GM18907 (cell line): ENCODE results near the gene PRR30.
"Not testable (repeated sequence)": the region's sequence is repeated elsewhere in the genome, so short reads cannot be mapped to it uniquely, and the experiment has no call there.

Experiments used
- ATAC-seq: cut with Tn5 transposase; IDR thresholded peaks from one replicate; pipeline ENCODE4 v1.9.1; 2021; ENCODE audit warnings: mild to moderate bottlenecking, moderate library complexity; ENCODE audit not compliant: unreplicated experiment

The PRR30 gene

GRCh38 chr2:27130396-27130795, 8.8 kb downstream of the PRR30 start:
- no peak for ATAC-seq

- no peak for ATAC-seq
Observed at GRCh38 chr2:27128668-27129571, 10.3 kb downstream of the PRR30 start.

GRCh38 chr2:27127883-27128667, 11.1 kb downstream of the PRR30 start:
- ATAC-seq = no peak

- ATAC-seq = no peak
Observed at GRCh38 chr2:27126252-27126710, 12.9 kb downstream of the PRR30 start.

GRCh38 chr2:27125104-27125503, 14.1 kb downstream of the PRR30 start:
- no peak for ATAC-seq

- ATAC-seq = no peak
Observed at GRCh38 chr2:27123302-27124150, 15.7 kb downstream of the PRR30 start, which contains the start of gene ABHD1. Gene ABHD1 (plus strand): TSS chr2:27123815. CDS start chr2:27123949, 134 bp downstream.

GRCh38 chr2:27122791-27123190, 16.4 kb downstream of the PRR30 start:
- no peak for ATAC-seq

GRCh38 chr2:27121906-27122305, 17.3 kb downstream of the PRR30 start:
- no peak for ATAC-seq

- ATAC-seq = not testable (repeated sequence)
Observed at GRCh38 chr2:27119330-27119670, 19.9 kb downstream of the PRR30 start.

- no peak for ATAC-seq
Observed at GRCh38 chr2:27118525-27119329, 20.5 kb downstream of the PRR30 start, which contains the start of gene CGREF1. Gene CGREF1 (minus strand): TSS chr2:27119128. CDS start chr2:27104366, 14,762 bp downstream.

GRCh38 chr2:27117995-27118524, 21.1 kb downstream of the PRR30 start:
- ATAC-seq = no peak

GRCh38 chr2:27115519-27115918, 23.7 kb downstream of the PRR30 start:
- no peak for ATAC-seq

GRCh38 chr2:27111392-27112078, 27.7 kb downstream of the PRR30 start:
- ATAC-seq = not testable (repeated sequence)

GRCh38 chr2:27110603-27111352, 28.4 kb downstream of the PRR30 start:
- not testable (repeated sequence) for ATAC-seq

GRCh38 chr2:27109083-27109482, 30.1 kb downstream of the PRR30 start:
- no peak for ATAC-seq

GRCh38 chr2:27108221-27108620, 31.0 kb downstream of the PRR30 start:
- no peak for ATAC-seq

- ATAC-seq = no peak
Observed at GRCh38 chr2:27105981-27106380, 33.2 kb downstream of the PRR30 start.

GRCh38 chr2:27102329-27102728, 36.9 kb downstream of the PRR30 start:
- ATAC-seq = no peak
